Keratinocyte (primary cell): ENCODE measurements around the gene SPOCK1. TPM values are rescaled to one million over a fixed set of nuclear protein-coding genes. Genes with fewer than 3 reads are reported as not detected.

Experiments used
- DNase-seq: peaks from one replicate; pipeline ENCODE4 v3.0.0-alpha.2; 2011; ENCODE audit warnings: low read depth, missing footprints, low spot score
- FAIRE-seq: peaks from 2 replicates; lab custom pipeline; 2011; peaks lifted over from hg19 to GRCh38; lab: Jason Lieb, UNC
- H2AFZ ChIP-seq: 2 replicates; pipeline ENCODE4 v1.6.0; 2012; ENCODE audit warnings: low read length, control low read depth, inconsistent platforms; ENCODE audit not compliant: control insufficient read depth
- H3K27ac ChIP-seq: 2 replicates; pipeline ENCODE4 v1.5.1; 2011; ENCODE audit warnings: low read length; ENCODE audit not compliant: control insufficient read depth, insufficient read depth
- H3K27me3 ChIP-seq: 3 replicates; pipeline ENCODE4 v1.6.0; 2011; ENCODE audit warnings: low read length; ENCODE audit not compliant: control insufficient read depth, insufficient read depth; ENCODE audit errors: extremely low read depth
- H3K36me3 ChIP-seq, 2 experiments: 2 replicates in 1 of 2; 3 replicates in 1 of 2; pipeline ENCODE4 v1.5.1; 2011; ENCODE audit warnings: low read length in 2 of 2, mild to moderate bottlenecking in 1 of 2; ENCODE audit not compliant: control insufficient read depth in 2 of 2, insufficient read depth in 2 of 2; ENCODE audit errors: extremely low read depth in 1 of 2
- H3K4me1 ChIP-seq: 3 replicates; pipeline ENCODE4 v1.5.1; 2011; ENCODE audit warnings: low read length; ENCODE audit not compliant: control insufficient read depth, insufficient read depth; ENCODE audit errors: extremely low read depth
- H3K4me2 ChIP-seq: 3 replicates; pipeline ENCODE4 v1.6.0; 2011; ENCODE audit warnings: low read depth, low read length; ENCODE audit not compliant: control insufficient read depth, insufficient read depth; ENCODE audit errors: extremely low read depth
- H3K4me3 ChIP-seq, 3 experiments: fragments of 200-600 bp in 1 of 3; sonication (generic) in 1 of 3; 2 replicates in 2 of 3; 3 replicates in 1 of 3; pipeline ENCODE4 v1.5.1; 2011 to 2016; ENCODE audit warnings: low read length in 3 of 3, mild to moderate bottlenecking in 3 of 3, control low read depth in 2 of 3, inconsistent platforms in 1 of 3, low read depth in 1 of 3, mixed read lengths in 1 of 3, mixed run types in 1 of 3, moderate library complexity in 1 of 3; ENCODE audit not compliant: control insufficient read depth in 2 of 3, insufficient read depth in 2 of 3; ENCODE audit errors: extremely low read depth in 1 of 3
- H3K79me2 ChIP-seq: 2 replicates; pipeline ENCODE4 v1.6.0; 2012; ENCODE audit warnings: low read length; ENCODE audit not compliant: control insufficient read depth, insufficient read depth
- H3K9ac ChIP-seq: 3 replicates; pipeline ENCODE4 v1.6.0; 2011; ENCODE audit warnings: low read length; ENCODE audit not compliant: control insufficient read depth, insufficient read depth; ENCODE audit errors: extremely low read depth
- H3K9me1 ChIP-seq: 3 replicates; pipeline ENCODE4 v1.6.0; 2011; ENCODE audit warnings: low read length; ENCODE audit not compliant: control insufficient read depth, insufficient read depth; ENCODE audit errors: extremely low read depth
- H3K9me3 ChIP-seq: 2 replicates; pipeline ENCODE4 v1.5.1; 2012; ENCODE audit warnings: low read depth, low read length; ENCODE audit not compliant: control insufficient read depth
- H4K20me1 ChIP-seq: 3 replicates; pipeline ENCODE4 v1.6.0; 2011; ENCODE audit warnings: low read length; ENCODE audit not compliant: control insufficient read depth, insufficient read depth; ENCODE audit errors: extremely low read depth
- EZH2 ChIP-seq: IDR thresholded peaks from one replicate; pipeline ENCODE4 v1.6.1; 2012; ENCODE audit warnings: inconsistent platforms, mild to moderate bottlenecking, low read length, moderate library complexity
- dilution Hi-C: fragments of 300-500 bp; cut with MboI; formaldehyde crosslinking; loops from one replicate; pipeline ENCODE4 v1.7.0; 2020; ENCODE audit warnings: low sequenced_read_pairs; ENCODE audit not compliant: extremely low pct_ligation_motif_present
- polyA plus RNA-seq, 5 experiments: library from polyadenylated mRNA; depleted of rRNA in 3 of 5; stranded (reverse) in 3 of 5; stranded (forward) in 1 of 5; unstranded in 1 of 5; fragments of >200 nt; gene quantifications; 1 replicate in 1 of 5; 2 replicates in 3 of 5; 3 replicates in 1 of 5; pipeline versions ENCODE4 v1.2.1 to v1.2.3, GENCODE V29; 2011 to 2012; ENCODE audit warnings: missing spikeins in 2 of 5, low read depth in 1 of 5, low replicate concordance in 1 of 5
- TF ChIP-seq, protein P1 (sequence below), 3 experiments: IDR thresholded peaks in 1 of 3; conservative IDR thresholded peaks in 1 of 3; optimal IDR thresholded peaks in 1 of 3; 2 replicates in 2 of 3; 3 replicates in 1 of 3; pipeline versions ENCODE3 to v1.5.1; 2011; ENCODE audit warnings: low read length in 3 of 3, mild to moderate bottlenecking in 3 of 3, moderate library complexity in 2 of 3, control low read depth in 1 of 3, inconsistent platforms in 1 of 3; ENCODE audit not compliant: insufficient read depth in 2 of 3; ENCODE audit errors: extremely low read depth in 1 of 3

SPOCK1 gene
- polyA plus RNA-seq, 1 donor (not counting 4 experiments of a cell fraction or from before 2014, with no cell fraction given) = 5.5 TPM

DNA sequence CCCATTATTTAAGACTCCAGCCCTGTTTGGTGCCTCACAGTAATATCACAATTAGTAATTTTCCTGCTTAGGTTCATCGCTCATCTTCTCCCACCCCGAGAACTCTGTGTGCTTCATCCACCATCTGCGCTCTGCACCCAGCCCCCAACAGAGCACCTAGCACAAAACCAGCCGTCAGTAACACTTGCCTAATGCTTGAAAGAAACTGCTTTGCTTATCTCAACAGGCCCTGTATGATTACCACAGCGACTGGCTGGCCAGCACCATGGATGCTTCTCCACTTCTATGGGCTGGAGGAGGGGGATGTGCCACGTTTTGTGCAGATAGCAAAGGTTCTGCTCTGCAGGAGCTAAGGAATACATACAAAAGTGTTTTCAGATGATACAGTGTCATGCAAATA is 166.8 kb downstream of the SPOCK1 start:
- dilution Hi-C loops = no loop called here
- Histone ChIP-seq H3K27ac (no peak overlapping the region), H3K4me3 (no peak overlapping the region), H3K79me2 (no peaks in the 10 kb centered on the region), H4K20me1 (no peaks in the 10 kb centered on the region), H3K4me1 (no peaks in the 10 kb centered on the region), H3K9me3 (no peaks in the 10 kb centered on the region), H3K36me3 (no peaks in the 10 kb centered on the region), H2AFZ (no peak overlapping the region), H3K9ac (no peak overlapping the region), H3K4me2 (no peak overlapping the region), H3K27me3 (peaks cover 3% of the 10 kb centered on the region), H3K9me1 (no peaks in the 10 kb centered on the region)
- FAIRE-seq = no peak
- no peak for TF ChIP-seq EZH2
- DNase-seq = no peak

DNA sequence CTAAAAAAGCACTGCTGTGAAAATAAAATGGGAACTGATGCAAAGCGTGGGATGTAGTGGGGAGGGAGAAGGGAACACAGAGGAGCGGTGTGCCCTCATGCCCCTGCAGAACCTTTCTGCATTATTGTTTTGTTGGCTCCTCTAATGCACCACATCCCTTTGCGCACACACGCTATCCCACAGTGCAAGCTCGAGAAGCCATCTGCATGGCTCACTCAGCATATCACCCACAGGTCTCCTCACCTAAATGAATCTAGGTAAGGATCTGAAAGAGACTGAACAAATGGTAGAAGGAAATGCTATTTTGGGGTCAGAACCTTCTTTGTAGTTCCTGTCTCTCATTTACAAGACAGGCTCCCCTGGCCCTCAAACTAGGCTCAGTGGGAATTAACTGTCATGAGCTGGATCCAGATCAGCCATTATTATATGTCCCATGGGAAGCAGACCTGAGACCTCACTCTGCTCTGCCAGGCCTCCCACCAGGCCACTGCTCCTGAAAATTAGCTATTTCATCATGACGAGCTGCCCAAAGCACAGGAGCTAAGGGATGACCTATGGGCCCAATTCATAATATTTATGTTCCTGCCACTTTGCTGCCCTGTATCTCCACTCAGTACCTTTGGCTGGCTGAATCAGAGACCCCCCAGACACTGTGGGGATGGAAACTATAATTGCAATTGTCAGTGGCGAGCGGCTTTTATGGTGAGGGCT is 169.4 kb downstream of the SPOCK1 start:
- H3K9me3 ChIP-seq = no peaks in the 10 kb centered on the region
- H3K36me3 ChIP-seq = no peaks in the 10 kb centered on the region
- H3K9me1 ChIP-seq = no peaks in the 10 kb centered on the region
- H3K4me1 ChIP-seq = no peaks in the 10 kb centered on the region
- H3K4me2 ChIP-seq = no peak overlapping the region
- dilution Hi-C loops = no loop called here
- no peak overlapping the region for H2AFZ ChIP-seq
- H3K9ac ChIP-seq = no peak overlapping the region
- DNase-seq (no peak), FAIRE-seq (no peak)
- H4K20me1 ChIP-seq = no peaks in the 10 kb centered on the region
- H3K27me3 ChIP-seq = no peaks in the 10 kb centered on the region
- no peak overlapping the region for H3K4me3 ChIP-seq
- H3K27ac ChIP-seq = no peak overlapping the region
- H3K79me2 ChIP-seq = no peaks in the 10 kb centered on the region
- TF ChIP-seq, protein P1, sequence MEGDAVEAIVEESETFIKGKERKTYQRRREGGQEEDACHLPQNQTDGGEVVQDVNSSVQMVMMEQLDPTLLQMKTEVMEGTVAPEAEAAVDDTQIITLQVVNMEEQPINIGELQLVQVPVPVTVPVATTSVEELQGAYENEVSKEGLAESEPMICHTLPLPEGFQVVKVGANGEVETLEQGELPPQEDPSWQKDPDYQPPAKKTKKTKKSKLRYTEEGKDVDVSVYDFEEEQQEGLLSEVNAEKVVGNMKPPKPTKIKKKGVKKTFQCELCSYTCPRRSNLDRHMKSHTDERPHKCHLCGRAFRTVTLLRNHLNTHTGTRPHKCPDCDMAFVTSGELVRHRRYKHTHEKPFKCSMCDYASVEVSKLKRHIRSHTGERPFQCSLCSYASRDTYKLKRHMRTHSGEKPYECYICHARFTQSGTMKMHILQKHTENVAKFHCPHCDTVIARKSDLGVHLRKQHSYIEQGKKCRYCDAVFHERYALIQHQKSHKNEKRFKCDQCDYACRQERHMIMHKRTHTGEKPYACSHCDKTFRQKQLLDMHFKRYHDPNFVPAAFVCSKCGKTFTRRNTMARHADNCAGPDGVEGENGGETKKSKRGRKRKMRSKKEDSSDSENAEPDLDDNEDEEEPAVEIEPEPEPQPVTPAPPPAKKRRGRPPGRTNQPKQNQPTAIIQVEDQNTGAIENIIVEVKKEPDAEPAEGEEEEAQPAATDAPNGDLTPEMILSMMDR (optimal IDR thresholded peaks at IDR 0.05 in 1 of 3, IDR thresholded peaks at IDR 0.05 in 1 of 3, conservative IDR thresholded peaks at IDR 0.05 in 1 of 3; ENCODE audit: extremely low read depth in 1 of 3, insufficient read depth in 2 of 3, low read length in 3 of 3) = no peak
- TF ChIP-seq EZH2 = no peak

DNA sequence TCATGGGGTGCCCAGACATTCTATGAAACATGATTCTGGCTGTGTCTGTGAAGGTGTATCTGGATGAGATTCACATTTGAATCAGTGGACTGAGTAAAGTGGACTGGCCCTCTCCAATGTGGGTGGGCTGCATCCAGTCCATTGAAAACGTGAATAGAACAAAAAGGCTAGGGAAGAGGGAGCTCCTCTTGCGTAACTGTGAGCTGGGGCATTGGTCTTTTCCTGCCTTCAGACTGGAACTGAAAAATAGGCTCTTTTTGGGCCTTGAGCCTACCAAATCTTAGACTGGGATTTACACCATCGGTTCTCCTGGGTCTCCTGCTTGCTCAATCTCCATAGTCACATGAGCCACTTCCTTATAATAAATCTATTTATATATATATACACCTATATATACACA is 170.1 kb downstream of the SPOCK1 start:
- H4K20me1 ChIP-seq = no peaks in the 10 kb centered on the region
- no peaks in the 10 kb centered on the region for H3K4me1 ChIP-seq
- no peak overlapping the region for H3K4me3 ChIP-seq
- H3K79me2 ChIP-seq = no peaks in the 10 kb centered on the region
- H3K9ac ChIP-seq = no peak overlapping the region
- no peaks in the 10 kb centered on the region for H3K27me3 ChIP-seq
- DNase-seq (no peak), FAIRE-seq (no peak)
- dilution Hi-C loops = no loop called here
- H3K36me3 ChIP-seq = no peaks in the 10 kb centered on the region
- H3K4me2 ChIP-seq = no peak overlapping the region
- no peaks in the 10 kb centered on the region for H3K9me1 ChIP-seq
- H2AFZ ChIP-seq = no peak overlapping the region
- no peak for TF ChIP-seq EZH2
- TF ChIP-seq, protein P1 (optimal IDR thresholded peaks at IDR 0.05 in 1 of 3, IDR thresholded peaks at IDR 0.05 in 1 of 3, conservative IDR thresholded peaks at IDR 0.05 in 1 of 3; ENCODE audit: extremely low read depth in 1 of 3, insufficient read depth in 2 of 3, low read length in 3 of 3) = no peak
- no peak overlapping the region for H3K27ac ChIP-seq
- no peaks in the 10 kb centered on the region for H3K9me3 ChIP-seq
